ENCODE results near the gene ARPC2.
"Not testable (repeated sequence)": the region's sequence is repeated elsewhere in the genome, so short reads cannot be mapped to it uniquely, and the experiment has no call there.

ARPC2 gene

DNA sequence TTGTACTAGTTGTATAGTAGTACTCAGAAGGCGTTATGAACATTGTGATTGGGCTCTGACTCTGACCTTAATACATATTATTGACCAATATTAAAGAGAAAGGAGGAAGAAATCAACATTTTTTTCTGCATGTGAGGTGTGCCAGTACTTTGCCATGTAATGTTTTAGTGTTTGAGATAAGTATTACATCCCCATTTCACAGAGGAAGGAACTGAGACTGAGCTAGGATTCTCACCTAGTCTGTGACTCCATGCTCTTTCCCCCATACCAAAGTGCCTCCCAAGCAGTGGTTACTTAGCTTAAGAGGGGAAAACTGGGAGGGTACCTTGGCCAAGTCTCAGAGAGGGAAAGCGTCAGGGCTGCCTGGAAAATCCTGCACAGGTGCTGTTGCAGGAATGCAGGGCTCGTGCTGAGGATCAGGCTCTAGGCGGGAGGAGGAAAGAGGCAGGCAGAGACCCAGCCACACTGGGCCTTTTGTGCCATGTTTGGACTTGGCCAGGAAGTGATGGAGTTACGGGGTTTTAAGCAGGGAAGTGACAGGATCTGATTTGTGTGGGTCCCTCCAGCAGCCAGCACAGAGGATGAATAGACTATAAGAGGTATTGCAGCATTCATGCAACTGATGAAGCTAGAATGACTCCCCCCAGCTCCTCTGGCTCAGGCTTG is 55.0 kb downstream of the ARPC2 start:
- no peak for DNase-seq

DNA sequence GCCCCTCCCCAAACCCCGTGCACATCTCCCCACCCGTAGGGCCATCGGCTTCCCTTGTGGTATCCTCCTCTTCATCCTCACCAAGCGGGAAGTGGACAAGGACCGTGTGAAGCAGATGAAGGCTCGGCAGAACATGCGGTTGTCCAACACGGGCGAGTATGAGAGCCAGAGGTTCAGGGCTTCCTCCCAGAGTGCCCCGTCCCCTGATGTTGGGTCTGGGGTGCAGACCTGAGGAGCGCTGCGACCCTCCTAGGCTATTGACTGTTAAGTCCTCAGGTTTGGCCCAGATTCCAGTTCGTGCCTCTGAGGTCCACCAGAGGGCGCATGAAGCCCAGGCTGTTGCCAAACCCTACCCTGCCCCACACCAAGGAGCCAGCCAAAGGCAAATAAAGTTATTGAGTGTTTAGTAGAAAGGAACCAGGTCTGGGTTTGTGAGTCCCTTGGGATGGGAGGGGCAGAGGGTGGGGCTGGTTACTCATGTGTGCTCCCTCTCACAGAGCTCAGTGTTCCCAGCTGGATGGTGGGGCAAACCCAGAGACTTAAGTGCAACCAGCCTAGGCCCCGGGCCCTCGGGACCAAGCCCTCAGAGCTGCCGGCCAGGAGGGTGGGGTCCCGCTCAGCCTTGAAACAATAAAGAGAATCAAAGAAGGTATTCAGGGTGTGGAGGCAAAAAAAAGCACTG is 55.7 kb downstream of the ARPC2 start:
- DNase-seq = peak; percentile 32 to 72 (median 72)

DNA sequence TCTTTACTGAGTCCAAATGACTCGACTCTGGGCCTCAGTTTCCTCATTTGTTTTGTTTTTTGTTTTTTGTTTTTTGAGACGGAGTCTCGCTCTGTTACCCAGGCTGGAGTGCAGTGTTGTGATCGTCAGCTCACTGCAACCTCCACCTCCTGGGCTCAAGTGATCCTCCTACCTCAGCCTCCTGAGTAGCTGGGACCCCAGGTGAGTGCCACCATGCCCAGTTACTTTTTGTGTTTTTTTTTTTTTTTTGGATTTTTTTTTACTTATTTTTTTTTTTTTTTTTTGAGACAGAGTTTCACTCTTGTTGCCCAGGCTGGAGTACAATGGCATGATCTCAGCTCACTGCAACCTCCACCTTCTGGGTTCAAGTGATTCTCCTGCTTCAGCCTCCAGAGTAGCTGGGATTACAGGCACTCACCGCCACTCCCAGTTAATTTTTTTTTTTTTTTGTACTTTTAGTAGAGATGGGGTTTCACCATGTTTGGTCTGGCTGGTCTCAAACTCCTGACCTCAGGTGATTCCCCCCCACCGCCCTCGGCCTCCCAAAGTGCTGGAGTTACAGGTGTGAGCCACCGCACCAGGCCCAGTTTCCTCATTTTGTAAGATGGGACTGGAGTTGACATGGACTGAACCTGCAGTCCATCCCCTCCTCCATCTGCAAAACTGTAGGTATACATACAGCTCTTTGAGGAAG is 56.4 kb downstream of the ARPC2 start:
- not testable (repeated sequence) for DNase-seq

DNA sequence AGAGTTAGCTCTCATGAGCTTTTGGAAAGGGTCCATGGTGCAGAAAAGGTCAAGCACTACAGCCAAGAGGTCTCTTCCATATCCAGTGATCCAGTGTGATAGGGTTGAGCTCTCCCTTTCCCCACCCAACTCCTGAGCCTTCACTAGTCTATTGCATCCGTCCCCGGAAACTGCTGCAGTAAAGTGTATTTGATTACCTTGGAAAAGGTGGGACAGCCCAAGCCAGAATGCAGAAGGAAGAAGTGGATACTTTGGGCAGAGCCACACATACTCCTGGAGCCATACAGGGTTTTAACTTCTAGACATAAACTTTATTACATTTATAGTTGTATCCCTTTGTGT is 56.9 kb downstream of the ARPC2 start:
- no peak for DNase-seq

DNA sequence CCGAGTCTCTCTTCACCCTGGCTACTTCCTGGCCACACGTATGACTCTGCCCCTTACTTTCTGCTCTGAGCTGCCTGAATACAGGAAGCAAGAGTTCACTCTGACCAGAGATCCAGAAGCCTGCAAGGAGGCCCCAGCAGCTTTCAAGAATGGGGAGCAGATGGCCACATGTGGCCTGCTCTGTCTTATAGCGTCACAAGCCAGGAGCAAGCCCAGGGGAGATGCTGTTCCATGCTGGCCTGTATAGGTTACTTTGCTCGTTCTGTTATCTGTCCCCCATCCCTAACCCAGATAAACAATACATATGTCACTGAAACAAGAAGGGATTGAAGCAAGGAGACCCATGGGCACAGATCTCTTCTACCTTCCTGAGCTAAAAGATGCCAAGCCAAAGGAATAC is 57.6 kb downstream of the ARPC2 start:
- DNase-seq = no peak

DNA sequence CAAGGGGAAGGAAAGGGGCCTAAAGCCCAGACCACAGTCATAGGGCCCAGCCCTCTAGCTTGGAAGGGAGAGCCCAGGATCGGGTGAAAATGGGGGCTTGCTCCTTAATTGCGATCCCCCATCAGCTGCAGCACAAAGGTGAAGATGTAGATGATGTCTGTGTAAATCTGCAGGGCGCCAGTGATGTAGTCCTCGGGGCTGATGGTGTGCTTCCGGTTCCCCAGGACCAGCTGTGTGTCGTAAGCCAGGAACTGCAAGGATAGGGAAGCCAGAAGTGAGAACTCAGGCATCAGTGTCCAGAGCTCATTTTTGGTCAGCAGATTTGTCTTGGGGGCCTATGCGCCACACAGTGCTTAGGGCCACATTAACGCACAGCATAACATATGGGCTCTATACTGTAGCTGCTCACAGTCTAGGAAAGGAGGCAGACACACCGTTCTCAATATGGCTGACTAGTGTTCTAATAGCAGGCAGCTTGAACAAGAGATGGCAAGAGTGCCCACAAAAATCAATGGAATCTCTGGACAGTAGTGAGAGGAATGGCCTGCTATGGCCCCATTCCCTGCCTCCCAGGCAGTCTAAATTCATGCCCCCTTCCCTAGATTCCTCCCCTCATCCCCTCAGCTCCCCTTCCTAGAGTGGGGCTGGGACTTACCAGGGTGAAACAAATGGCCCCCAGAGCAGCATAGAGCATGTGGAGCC is 58.5 kb downstream of the ARPC2 start:
- DNase-seq = no peak

DNA sequence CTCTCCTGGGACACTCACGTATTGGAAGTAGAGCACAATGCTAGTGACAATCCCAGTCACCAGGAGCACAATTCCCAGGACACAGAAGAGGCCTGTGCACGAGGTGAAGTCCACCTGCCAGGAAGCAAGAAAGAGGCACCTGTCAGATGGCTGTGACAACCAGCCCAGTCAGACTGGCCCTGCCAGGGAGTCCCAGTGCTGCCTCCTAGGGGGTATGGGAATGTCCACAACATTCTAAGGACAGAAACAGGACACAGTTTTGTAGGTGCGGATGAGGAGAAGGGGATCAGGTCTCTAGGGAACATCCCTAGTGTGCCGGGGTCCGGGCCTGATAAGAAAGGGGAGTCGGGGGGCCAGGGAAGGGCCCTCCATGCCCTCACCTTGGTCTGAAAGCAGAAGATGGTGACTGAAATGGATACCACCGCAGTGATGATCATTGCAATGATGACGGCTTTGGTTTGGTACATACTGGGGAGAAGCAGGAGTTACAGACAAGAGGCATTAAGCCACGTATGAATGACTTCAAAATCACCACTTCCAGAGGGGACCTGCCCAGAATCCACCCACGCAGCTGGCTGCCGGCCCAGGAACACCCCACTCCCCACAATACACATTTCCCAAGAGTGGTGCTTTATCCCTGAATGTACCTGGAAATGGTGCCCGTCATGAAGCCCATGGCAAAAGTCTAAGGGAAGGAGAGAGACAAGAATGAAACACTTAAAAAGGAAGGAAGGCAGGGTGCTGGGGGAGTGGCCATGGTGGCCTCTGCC is 60.2 kb downstream of the ARPC2 start:
- no peak for DNase-seq

DNA sequence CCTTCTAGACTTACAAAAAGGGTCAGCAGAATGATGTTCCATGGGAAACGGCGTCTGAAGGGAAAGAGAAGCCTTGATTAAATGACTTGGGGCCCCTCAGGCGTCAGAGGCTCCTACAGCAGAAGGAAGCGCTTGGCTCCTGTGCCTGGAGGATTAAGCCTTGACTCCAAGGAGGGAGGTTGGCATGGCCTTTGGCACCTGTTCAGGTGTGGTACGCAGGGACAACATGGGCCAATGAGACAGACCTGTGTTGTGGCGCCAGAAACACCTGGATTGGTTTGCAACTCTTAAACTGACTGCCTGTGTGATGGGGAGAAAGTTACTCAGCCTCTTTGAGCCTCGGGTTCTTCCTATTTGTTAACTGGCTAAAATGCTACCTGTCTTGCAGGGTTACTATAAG is 60.9 kb downstream of the ARPC2 start:
- DNase-seq = no peak

DNA sequence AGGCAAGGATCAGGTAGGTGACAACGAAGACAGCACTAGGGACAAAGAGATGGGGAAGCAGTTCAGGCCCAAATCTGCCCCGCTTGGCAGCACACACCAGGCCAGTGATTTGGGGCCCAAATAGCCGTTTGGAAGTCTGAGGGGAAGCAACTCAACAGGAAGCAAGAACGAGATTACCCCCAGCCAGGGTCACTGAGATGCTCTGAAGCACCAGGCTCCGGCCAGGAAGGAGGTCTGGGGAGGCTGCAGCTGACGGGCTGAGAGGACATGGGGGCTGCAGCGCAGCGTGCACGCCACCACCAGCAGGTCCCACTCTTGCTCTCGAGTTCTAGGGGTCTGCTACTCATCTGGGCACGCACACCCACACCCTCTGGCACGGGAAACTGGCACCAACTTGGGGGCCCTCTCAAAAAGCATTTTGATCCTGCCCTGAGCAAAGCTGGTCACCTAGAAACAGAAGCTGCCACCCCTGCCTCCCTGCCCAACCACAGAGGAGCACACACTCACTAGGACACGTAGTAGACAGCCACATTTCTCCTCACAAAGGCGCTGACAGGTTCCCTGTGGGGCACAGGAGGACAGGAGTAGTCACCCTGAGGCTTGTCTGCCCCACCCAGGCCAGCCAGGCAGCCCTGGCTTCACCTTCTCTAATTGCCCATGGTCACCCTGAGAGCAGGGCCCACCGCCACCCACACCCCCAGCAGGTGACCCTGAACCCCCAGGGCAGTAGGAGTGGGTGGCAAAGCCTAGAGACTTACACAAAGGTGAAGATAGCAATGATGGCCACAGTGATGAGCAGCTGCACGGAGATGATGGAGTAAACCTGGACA is 61.8 kb downstream of the ARPC2 start:
- DNase-seq = no peak

DNA sequence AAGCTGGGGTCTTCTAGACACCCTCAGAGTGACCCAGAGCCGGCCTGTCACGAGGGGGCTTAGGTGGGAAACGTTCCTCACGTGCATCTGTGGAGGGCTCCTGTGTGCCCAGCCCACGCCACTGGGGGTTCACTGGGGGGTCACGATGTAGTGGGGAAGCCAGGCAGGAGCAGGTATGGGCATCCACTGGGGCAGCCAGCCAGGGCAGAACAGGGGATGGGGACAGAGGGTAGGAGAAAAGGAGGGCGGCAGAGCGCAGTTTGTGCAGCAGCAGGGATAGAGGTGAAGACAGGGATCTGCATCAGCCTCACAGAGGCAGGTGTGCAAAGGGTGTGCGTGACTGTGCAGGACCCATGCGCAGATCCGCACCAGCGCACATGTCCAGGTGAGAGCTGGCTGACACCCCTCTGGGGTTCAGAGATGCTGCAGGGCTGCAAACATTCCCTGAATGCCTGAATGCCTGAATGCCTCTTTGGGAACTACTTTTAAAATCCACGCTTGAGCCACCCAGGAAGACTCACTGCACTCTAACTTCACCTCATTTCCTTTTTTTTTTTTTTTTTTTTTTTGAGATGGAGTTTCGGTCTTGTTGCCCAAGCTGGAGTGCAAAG is 63.4 kb downstream of the ARPC2 start:
- DNase-seq = no peak

DNA sequence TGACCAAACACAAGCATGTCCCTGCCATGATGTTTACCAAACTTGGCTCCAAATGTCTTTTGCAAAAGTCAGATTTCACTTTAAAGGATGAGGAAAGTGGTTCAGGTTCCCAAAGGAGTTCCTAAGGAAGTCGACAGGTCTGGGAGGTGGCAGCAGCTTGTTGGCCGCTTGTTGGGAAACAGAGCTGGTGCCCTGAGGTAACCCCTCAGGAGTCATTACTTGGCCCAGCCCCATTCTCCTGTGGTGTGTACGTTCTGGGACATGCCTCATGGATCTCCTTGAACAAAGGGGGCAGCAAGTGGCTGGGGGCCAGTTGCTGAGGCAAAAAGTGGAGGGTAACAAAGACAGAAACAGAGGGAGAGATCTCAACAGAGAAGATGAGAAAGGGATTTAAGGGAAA is 64.5 kb downstream of the ARPC2 start:
- DNase-seq = no peak

DNA sequence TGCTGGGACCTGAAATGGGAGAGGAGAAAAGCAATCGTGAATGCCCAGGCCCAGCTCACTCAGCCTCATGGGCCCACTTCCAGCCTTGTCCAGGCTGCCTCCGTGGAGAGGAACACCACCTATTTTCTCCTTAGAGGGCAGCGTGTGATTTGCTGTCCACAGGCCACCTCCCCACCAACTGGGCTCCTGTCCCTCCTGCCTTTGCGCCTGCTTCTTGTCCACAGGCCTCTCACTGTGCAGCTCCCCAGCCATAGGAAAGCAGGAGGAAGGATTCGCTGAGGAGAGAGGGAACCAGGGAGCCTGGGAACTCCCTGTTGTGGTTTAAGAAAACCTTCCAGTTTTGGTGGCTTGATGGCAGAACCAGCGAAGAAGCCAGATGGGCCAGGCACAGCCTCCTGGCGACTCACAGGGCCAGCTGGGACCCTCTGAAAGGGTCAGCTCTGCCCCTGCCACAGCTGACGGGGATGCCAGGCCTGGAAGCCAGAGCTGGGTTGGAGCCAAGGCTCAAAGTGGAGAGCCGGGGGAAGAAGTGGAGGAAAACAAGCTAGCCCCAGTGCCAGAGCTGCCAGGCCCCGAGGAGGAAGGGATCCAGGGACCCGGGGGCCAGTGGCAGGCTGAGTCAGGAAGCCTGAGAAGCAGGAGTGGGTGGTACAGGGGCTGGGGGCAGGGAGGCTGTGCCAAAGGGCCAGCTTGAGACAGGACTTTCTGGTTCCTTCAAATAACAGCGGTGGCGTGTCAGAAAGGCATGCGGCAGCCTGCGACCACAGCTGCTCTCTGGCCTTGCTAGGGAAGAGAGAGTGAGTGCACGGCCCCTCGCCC is 65.4 kb downstream of the ARPC2 start:
- no peak for DNase-seq

DNA sequence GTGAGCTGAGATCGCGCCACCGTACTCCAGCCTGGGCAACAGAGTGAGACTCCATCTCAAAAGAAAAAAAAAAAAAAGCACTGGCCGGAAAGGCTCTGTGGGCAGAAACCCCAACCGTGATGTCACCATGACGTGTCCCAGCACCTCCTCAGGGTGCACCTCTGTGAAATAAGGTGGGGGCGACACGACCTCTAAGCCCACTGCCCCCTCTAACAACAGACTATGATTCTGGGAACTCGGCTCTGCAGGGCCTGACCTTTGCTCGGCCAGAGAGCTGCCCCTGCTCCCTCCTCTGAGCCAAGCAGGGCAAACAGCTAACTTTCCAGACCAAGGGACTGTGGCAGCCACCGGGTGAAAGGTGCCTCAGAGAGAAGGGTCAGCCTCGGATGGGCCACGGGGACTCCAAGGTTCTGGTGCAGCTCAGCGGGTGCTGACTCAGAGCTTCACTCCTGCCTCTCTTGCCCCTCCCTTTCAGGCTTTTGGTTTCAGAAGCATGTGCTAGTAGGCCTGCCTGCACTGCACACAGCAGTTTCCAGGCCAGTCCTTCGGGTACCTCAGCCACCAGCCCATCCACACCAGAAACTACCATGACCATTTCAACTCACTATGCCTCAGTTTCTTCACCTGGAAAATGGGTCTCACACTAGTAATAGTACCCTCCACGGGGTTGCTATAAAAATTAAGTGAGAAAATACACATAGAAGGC is 67.3 kb downstream of the ARPC2 start:
- DNase-seq = no peak

DNA sequence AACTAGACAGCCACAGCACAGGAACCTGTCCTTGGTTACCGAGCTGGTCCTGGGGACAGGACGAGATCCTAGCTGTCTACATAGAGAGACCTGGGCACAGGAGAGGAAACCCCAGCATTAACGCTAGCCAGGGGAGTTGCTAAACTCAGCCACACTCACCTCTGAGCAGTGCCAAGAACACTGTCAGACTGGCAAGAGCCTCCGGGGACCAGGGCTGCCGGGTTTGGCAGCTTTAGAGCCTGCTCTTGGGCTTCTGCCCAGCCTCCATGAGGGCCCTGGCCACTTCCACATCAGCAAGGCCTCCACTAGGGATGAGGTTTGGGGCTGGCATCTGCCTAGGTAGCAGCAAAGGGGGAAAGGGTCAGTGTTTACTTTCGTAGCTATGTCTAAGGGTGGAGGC is 68.6 kb downstream of the ARPC2 start:
- no peak for DNase-seq

DNA sequence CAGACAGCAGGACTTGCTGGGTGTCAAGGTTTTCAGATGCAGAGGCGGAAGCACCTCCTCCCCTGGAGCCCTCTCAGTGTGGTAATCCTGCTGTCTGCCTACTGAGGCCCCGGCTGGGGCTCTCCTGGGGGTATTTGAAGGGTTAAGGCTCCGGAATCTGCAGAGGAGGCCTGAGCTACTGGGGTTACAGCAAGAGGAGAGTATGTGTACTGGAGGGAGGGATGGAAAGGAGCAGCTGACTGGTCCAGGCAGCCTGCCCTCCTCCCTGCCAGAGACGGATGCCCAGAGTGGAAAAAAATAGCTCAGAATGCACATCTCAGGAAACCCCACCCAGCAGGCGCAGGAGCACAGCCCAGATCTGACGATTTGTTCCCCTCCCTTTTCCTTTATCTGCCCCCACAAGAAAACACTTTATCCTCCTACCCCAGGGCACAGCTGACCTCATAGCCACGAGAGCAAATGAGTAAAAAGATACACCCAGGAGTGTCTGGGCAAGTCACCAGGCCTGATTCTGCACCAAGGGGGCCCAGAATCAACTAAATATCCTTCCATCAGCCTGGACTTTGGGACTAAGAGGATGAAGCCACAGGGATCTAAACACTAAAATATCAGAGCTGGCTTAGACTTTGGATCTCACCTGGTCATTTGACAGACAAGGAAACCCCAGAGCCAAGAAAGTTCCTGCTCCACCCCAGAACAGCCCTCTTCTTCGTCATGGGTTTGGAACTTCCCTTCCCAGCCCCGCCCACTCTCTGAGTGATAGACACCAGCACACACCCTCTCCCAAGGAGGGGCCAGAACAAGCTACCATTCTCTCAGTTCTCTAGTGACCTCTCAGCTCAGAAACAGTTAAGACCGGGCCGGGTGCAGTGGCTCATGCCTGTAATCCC is 69.8 kb downstream of the ARPC2 start:
- no peak for DNase-seq

DNA sequence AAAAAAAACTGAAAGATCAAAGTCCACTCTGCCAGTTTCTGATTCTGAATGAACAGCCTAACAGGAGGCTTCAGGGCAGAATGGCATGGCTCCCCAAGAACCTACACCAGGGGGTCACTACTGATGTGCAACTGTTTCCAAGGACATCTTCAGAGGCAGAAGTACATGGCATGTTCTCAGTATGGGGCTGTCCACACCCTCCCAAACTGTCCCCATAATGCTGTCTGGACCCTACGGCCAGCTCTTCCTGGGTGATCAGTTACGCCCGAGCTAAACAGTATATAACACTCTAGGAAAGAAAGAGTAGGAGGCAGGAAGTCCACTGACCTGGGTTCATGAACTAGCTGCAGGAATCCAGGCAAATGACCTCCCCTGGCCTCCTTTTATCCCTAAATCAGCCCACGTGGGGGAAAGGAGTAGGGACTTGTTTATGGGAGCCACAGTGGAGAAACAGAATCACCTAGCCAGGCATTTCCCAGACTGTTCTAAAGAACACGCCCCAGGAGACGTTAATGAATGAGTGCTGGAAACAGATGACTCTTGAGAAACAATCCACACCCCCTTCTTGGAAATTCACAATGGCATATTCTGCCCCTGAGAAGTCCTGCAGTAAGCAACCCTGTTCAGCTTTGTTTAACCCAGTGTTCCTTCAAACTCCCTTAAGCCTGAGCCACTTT is 72.8 kb downstream of the ARPC2 start:
- DNase-seq = no peak

DNA sequence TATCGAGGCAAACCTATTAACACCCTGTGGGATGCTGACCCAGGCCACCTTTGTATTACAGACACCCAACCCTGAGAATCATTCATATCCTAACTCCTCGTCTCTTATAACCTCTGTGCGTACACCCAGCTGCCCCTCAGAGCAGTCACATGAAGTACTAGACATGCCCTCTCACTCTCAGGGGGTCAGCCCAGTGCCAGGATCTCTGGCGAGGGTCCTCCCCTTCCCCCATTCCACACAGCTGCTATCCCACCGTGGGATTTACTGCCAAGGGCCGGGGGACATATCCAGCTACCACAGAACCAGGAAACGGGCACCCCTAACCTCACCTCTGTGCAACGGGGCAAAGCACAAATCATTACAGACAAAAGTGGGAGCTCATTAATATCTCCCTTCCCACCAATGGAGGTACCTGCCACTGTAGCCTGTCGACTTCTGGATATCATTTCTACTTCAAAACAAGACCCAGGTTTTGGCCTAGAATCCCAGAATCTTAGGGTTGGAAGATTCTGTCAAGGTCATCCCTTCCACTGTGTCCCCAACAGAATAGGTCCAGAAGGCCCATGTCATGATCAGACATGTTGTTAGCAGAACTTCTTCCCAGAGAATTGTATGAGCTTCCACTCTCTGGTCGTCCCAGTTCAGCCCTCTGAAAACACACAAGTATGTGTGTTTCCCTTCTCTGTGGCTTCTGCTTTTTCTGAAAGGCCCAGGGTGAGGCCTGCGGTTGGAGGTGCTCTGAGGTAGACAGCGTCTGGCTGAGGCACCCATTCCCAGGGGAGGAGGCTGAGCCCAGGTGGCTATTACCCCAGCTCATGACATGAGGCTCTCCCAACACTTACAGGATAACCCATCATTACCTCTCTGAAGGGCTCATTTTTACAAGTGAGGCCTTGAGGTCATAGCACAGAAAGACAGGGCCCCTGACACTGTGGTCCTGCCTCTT is 73.6 kb downstream of the ARPC2 start:
- no peak for DNase-seq

All from NCI-H1417 (cell line).